Astrocyte (in vitro differentiated cells and primary cell): ENCODE data around the gene PNPLA5. TPM values are rescaled to one million over a fixed set of nuclear protein-coding genes. Genes with fewer than 3 reads are reported as not detected.

ENCODE experiments used
- DNase-seq: peaks from one replicate; pipeline ENCODE4 v3.0.0-alpha.2; 2010; ENCODE audit warnings: low read depth
- FAIRE-seq: peaks from 2 replicates; lab custom pipeline; 2011; peaks lifted over from hg19 to GRCh38; lab: Jason Lieb, UNC
- H2AFZ ChIP-seq: 2 replicates; pipeline ENCODE4 v1.6.0; 2012; ENCODE audit warnings: low read depth, low read length, inconsistent platforms
- H3K27ac ChIP-seq: 2 replicates; pipeline ENCODE4 v1.5.1; 2011; ENCODE audit warnings: low read depth, low read length, inconsistent platforms
- H3K27me3 ChIP-seq: 2 replicates; pipeline ENCODE4 v1.6.0; 2011; ENCODE audit warnings: low read length, inconsistent platforms; ENCODE audit not compliant: insufficient read depth
- H3K36me3 ChIP-seq: 2 replicates; pipeline ENCODE4 v1.5.1; 2011; ENCODE audit warnings: low read length, inconsistent platforms; ENCODE audit not compliant: insufficient read depth
- H3K4me1 ChIP-seq: 2 replicates; pipeline ENCODE4 v1.5.1; 2011; ENCODE audit warnings: low read length, inconsistent platforms; ENCODE audit not compliant: insufficient read depth
- H3K4me2 ChIP-seq: 2 replicates; pipeline ENCODE4 v1.6.0; 2012; ENCODE audit warnings: low read length, inconsistent platforms
- H3K4me3 ChIP-seq: 2 replicates; pipeline ENCODE4 v1.5.1; 2011; ENCODE audit warnings: low read depth, mild to moderate bottlenecking, low read length, inconsistent platforms; ENCODE audit not compliant: insufficient read depth
- H3K79me2 ChIP-seq: 2 replicates; pipeline ENCODE4 v1.6.0; 2012; ENCODE audit warnings: mild to moderate bottlenecking, low read length, inconsistent platforms; ENCODE audit not compliant: insufficient read depth
- H3K9ac ChIP-seq: 2 replicates; pipeline ENCODE4 v1.6.0; 2012; ENCODE audit warnings: mild to moderate bottlenecking, low read length, inconsistent platforms
- H3K9me3 ChIP-seq: 2 replicates; pipeline ENCODE4 v1.5.1; 2012; ENCODE audit warnings: low read depth, mild to moderate bottlenecking, low read length, inconsistent platforms; ENCODE audit not compliant: insufficient read depth
- H4K20me1 ChIP-seq: 2 replicates; pipeline ENCODE4 v1.6.0; 2012; ENCODE audit warnings: low read length, inconsistent platforms; ENCODE audit not compliant: insufficient read depth
- H3K27ac Mint-ChIP-seq: one replicate; pipeline ENCODE4 v1.8.0; 2021; ENCODE audit warnings: mild to moderate bottlenecking, mixed read lengths; ENCODE audit not compliant: unreplicated experiment
- H3K27me3 Mint-ChIP-seq: one replicate; pipeline ENCODE4 v1.8.0; 2021; ENCODE audit warnings: low read depth, mixed read lengths; ENCODE audit not compliant: unreplicated experiment
- H3K36me3 Mint-ChIP-seq: one replicate; pipeline ENCODE4 v1.8.0; 2021; ENCODE audit warnings: low read depth, mixed read lengths; ENCODE audit not compliant: unreplicated experiment
- H3K4me1 Mint-ChIP-seq: one replicate; pipeline ENCODE4 v1.8.0; 2021; ENCODE audit warnings: low read depth, mixed read lengths; ENCODE audit not compliant: unreplicated experiment
- H3K4me3 Mint-ChIP-seq: one replicate; pipeline ENCODE4 v1.8.0; 2021; ENCODE audit warnings: mild to moderate bottlenecking, moderate library complexity, mixed read lengths; ENCODE audit not compliant: unreplicated experiment
- H3K9me3 Mint-ChIP-seq: one replicate; pipeline ENCODE4 v1.8.0; 2021; ENCODE audit warnings: mild to moderate bottlenecking, mixed read lengths; ENCODE audit not compliant: unreplicated experiment
- EZH2 ChIP-seq: IDR thresholded peaks from 2 replicates; pipeline ENCODE4 v1.6.1; 2012; ENCODE audit warnings: mild to moderate bottlenecking, low read length, inconsistent platforms; ENCODE audit not compliant: insufficient read depth
- total RNA-seq: library from RNA; stranded (reverse); gene quantifications from 2 replicates; pipeline ENCODE4 v1.2.1, GENCODE V29; 2021
- TF ChIP-seq, protein P1 (sequence below): IDR thresholded peaks from 2 replicates; pipeline ENCODE4 v1.5.1; 2011; ENCODE audit warnings: low read depth, mild to moderate bottlenecking, inconsistent platforms, low read length, moderate library complexity; ENCODE audit not compliant: insufficient read depth

The PNPLA5 gene
- total RNA-seq, 1 donor from 2014 or later, result not detected

DNA sequence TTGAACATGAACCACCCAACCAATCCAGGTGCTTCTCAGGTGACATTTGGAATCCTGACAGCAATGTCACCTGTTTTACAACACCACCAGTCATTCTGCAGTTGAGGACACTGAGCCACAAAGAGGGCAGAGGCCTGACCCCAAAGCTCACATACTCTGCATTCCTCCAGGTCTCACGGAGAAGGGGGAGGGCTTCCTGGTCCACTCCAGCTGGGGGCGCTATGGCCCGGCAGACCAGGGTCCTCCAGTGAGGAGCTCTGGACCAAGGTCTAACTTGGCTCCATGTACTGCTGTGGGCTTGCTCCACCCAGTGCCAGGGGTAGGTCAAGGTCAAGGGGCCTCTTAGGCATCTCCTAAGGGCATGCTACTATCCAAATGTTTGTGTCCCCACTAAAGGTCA, 30.3 kb upstream of the PNPLA5 start:
- Histone ChIP-seq H3K4me3 (no peak overlapping the region), H3K9ac (no peak overlapping the region), H3K27ac (no peak overlapping the region), H3K79me2 (peaks cover 19% of the 10 kb centered on the region), H3K9me3 (no peaks in the 10 kb centered on the region), H3K36me3 (peaks cover 3% of the 10 kb centered on the region), H3K4me2 (peak overlapping the region; percentile 68), H2AFZ (no peak overlapping the region), H3K4me1 (peaks cover 47% of the 10 kb centered on the region), H3K27me3 (no peaks in the 10 kb centered on the region), H4K20me1 (peaks cover 24% of the 10 kb centered on the region)
- no peak for DNase-seq
- Mint-ChIP-seq H3K9me3 (no peaks in the 10 kb centered on the region), H3K4me1 (peaks cover 37% of the 10 kb centered on the region), H3K27ac (no peak overlapping the region), H3K4me3 (no peak overlapping the region), H3K27me3 (peaks cover 13% of the 10 kb centered on the region), H3K36me3 (no peaks in the 10 kb centered on the region)
- FAIRE-seq, result no peak
- TF ChIP-seq EZH2, result no peak
- TF ChIP-seq, protein P1, sequence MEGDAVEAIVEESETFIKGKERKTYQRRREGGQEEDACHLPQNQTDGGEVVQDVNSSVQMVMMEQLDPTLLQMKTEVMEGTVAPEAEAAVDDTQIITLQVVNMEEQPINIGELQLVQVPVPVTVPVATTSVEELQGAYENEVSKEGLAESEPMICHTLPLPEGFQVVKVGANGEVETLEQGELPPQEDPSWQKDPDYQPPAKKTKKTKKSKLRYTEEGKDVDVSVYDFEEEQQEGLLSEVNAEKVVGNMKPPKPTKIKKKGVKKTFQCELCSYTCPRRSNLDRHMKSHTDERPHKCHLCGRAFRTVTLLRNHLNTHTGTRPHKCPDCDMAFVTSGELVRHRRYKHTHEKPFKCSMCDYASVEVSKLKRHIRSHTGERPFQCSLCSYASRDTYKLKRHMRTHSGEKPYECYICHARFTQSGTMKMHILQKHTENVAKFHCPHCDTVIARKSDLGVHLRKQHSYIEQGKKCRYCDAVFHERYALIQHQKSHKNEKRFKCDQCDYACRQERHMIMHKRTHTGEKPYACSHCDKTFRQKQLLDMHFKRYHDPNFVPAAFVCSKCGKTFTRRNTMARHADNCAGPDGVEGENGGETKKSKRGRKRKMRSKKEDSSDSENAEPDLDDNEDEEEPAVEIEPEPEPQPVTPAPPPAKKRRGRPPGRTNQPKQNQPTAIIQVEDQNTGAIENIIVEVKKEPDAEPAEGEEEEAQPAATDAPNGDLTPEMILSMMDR, result no peak

DNA sequence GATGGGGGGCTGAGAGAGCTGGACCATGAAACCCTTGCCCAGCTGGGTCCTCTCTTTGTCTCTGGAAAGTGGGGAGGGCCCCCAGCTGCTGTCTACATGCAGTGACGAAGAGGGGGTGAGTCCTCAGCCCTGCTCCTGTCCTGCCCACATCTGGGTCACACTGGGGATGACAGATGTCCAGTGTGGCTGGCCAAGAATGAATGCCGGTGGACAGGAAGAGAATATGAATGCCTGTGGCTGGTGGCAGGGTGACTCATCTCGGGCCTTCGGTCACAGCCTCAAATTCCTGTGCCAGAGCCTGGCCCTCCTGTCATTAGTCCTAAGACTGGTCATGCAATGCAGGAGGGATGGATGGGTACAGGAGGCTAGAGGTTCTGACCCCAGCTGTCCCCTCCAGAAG, 29.6 kb upstream of the PNPLA5 start:
- Histone ChIP-seq H3K27ac (peak overlapping the region; percentile 23), H3K79me2 (peaks cover 19% of the 10 kb centered on the region), H3K36me3 (no peaks in the 10 kb centered on the region), H3K4me1 (peaks cover 47% of the 10 kb centered on the region), H3K9me3 (no peaks in the 10 kb centered on the region), H3K4me2 (peak overlapping the region; percentile 68), H3K9ac (no peak overlapping the region), H4K20me1 (peaks cover 17% of the 10 kb centered on the region), H2AFZ (no peak overlapping the region), H3K4me3 (no peak overlapping the region), H3K27me3 (no peaks in the 10 kb centered on the region)
- Mint-ChIP-seq H3K4me1 (peaks cover 34% of the 10 kb centered on the region), H3K4me3 (no peak overlapping the region), H3K9me3 (no peaks in the 10 kb centered on the region), H3K27ac (no peak overlapping the region), H3K36me3 (no peaks in the 10 kb centered on the region), H3K27me3 (peaks cover 13% of the 10 kb centered on the region)
- FAIRE-seq (peak; percentile 86), DNase-seq (peak; percentile 90)
- TF ChIP-seq, protein P1, result no peak
- no peak for TF ChIP-seq EZH2

DNA sequence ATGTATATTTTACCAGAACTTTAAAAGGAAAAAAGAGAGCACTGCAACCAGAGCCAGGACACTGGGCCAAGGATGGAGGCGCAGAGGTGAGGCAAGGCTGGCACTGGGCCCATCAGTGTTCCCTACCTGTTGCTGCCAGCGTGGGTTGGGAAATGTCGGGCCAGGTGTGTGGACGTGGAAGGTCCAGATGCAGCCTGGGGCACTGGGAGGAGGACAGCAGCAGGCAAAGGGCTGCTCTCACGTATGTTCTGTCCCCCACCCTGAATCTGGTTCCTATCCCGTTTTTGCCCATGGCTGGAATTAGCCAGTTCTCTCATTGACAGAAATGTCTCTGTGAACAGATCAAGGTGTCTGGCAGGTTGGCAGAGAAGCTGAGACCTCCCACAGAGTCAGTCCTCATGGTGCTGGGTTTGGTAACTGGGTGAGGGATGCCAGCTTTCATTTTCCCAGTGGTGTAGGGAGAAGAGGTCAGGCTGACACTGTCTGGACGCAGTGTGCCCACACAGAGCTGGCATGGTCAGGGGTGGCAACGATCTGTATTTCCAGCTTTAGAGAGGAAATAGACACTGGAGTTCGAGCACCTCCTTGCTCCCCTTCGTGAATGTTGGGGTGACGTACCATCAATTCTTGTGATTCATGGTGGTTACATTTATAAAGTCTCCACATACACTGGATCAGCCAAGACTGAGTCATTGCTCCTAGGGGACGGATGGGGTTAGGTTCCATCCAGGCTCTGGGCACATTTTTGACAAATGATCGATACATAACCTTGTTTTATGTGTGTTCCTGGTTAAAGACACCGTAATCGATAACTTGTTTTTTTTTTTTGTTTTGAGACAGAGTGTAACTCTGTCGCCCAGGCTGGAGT, 27.5 kb upstream of the PNPLA5 start:
- TF ChIP-seq EZH2, result no peak
- TF ChIP-seq, protein P1, result no peak
- no peaks in the 10 kb centered on the region for H3K36me3 Mint-ChIP-seq
- Histone ChIP-seq H3K9me3 (no peaks in the 10 kb centered on the region), H2AFZ (no peak overlapping the region), H3K4me1 (peaks cover 35% of the 10 kb centered on the region), H3K27me3 (peaks cover 3% of the 10 kb centered on the region), H3K79me2 (peaks cover 3% of the 10 kb centered on the region), H3K4me2 (peak overlapping the region; percentile 60), H3K9ac (no peak overlapping the region), H3K36me3 (no peaks in the 10 kb centered on the region), H3K27ac (no peak overlapping the region), H3K4me3 (no peak overlapping the region), H4K20me1 (no peaks in the 10 kb centered on the region)
- H3K9me3 Mint-ChIP-seq, result no peaks in the 10 kb centered on the region
- H3K4me3 Mint-ChIP-seq, result no peak overlapping the region
- peaks cover 16% of the 10 kb centered on the region for H3K27me3 Mint-ChIP-seq
- no peak overlapping the region for H3K27ac Mint-ChIP-seq
- DNase-seq (peak; percentile 66), FAIRE-seq (no peak)
- peaks cover 22% of the 10 kb centered on the region for H3K4me1 Mint-ChIP-seq
